ENCODE measurements around the gene DERL2. TPM values are rescaled to one million over a fixed set of nuclear protein-coding genes. Genes with fewer than 3 reads are reported as not detected.

The DERL2 gene
- total RNA-seq, 1 experiment from 2014 or later = 38.7 TPM

GRCh38 chr17:5467416-5467815 is 18.6 kb downstream of the DERL2 start:
- H4K20me1 ChIP-seq (ENCODE audit: low read length) = peaks cover 31% of the 10 kb centered on the region
- ChIA-PET CTCF (no interaction called here), POLR2A (ENCODE audit: unreplicated experiment) (no interaction called here)
- H3K79me2 ChIP-seq (ENCODE audit: low read length) = peaks cover 63% of the 10 kb centered on the region
- no peaks in the 10 kb centered on the region for H3K9me2 ChIP-seq (replicated peaks; ENCODE audit: low read length)
- no peaks in the 10 kb centered on the region for H3K9me3 ChIP-seq (ENCODE audit: low read length)
- no TSS peak for BruUV-seq (replicated peaks)
- DNase-seq (no peak), ATAC-seq (no peak)
- H2AFZ ChIP-seq (ENCODE audit: low read length) = no peak overlapping the region
- H3K4me1 ChIP-seq (ENCODE audit: insufficient read depth, low read length) = peaks cover 13% of the 10 kb centered on the region
- no peak overlapping the region for H3K27ac ChIP-seq (ENCODE audit: low read length)
- peak overlapping the region; percentile 97 for H3K4me3 ChIP-seq (ENCODE audit: low read length)
- peaks cover 6% of the 10 kb centered on the region for H3F3A ChIP-seq (ENCODE audit: low read length, unreplicated experiment)
- intact Hi-C loops (cut with micrococcal nuclease) = no loop called here
- no peaks in the 10 kb centered on the region for H3K27me3 ChIP-seq (ENCODE audit: low read length)
- no peaks in the 10 kb centered on the region for H3K36me3 ChIP-seq (ENCODE audit: low read depth, low read length)
- TF ChIP-seq EZH2 (IDR thresholded peaks at IDR 0.05; ENCODE audit: low read length, unreplicated experiment) (no peak), CTCF (conservative IDR thresholded peaks at IDR 0.05; ENCODE audit: low read depth, low read length) (no peak), EZH2phosphoT487 (IDR thresholded peaks at IDR 0.05; ENCODE audit: borderline replicate concordance, low read length) (no peak)
- H3K9ac ChIP-seq (ENCODE audit: low read length) = peak overlapping the region; percentile 98
- peak overlapping the region; percentile 84 for H3K4me2 ChIP-seq (ENCODE audit: low read length)

- intact Hi-C loops (cut with micrococcal nuclease) = no loop called here
- ChIA-PET CTCF (no interaction called here), POLR2A (ENCODE audit: unreplicated experiment) (no interaction called here)
- H3K9me3 ChIP-seq (ENCODE audit: low read length) = no peaks in the 10 kb centered on the region
- peaks cover 31% of the 10 kb centered on the region for H4K20me1 ChIP-seq (ENCODE audit: low read length)
- peaks cover 6% of the 10 kb centered on the region for H3F3A ChIP-seq (ENCODE audit: low read length, unreplicated experiment)
- H2AFZ ChIP-seq (ENCODE audit: low read length) = no peak overlapping the region
- H3K9me2 ChIP-seq (replicated peaks; ENCODE audit: low read length) = no peaks in the 10 kb centered on the region
- H3K4me3 ChIP-seq (ENCODE audit: low read length) = peak overlapping the region; percentile 97
- TF ChIP-seq EZH2 (IDR thresholded peaks at IDR 0.05; ENCODE audit: low read length, unreplicated experiment) (no peak), CTCF (conservative IDR thresholded peaks at IDR 0.05; ENCODE audit: low read depth, low read length) (no peak), EZH2phosphoT487 (IDR thresholded peaks at IDR 0.05; ENCODE audit: borderline replicate concordance, low read length) (no peak)
- peaks cover 67% of the 10 kb centered on the region for H3K79me2 ChIP-seq (ENCODE audit: low read length)
- H3K27ac ChIP-seq (ENCODE audit: low read length) = no peak overlapping the region
- H3K4me1 ChIP-seq (ENCODE audit: insufficient read depth, low read length) = peaks cover 13% of the 10 kb centered on the region
- ATAC-seq (no peak), DNase-seq (no peak)
- BruUV-seq (replicated peaks) = no TSS peak
- peak overlapping the region; percentile 84 for H3K4me2 ChIP-seq (ENCODE audit: low read length)
- H3K9ac ChIP-seq (ENCODE audit: low read length) = peak overlapping the region; percentile 98; the same call in 1 of the 2 replicates
- H3K27me3 ChIP-seq (ENCODE audit: low read length) = no peaks in the 10 kb centered on the region
- H3K36me3 ChIP-seq (ENCODE audit: low read depth, low read length) = no peaks in the 10 kb centered on the region
These were observed 19.7 kb downstream of the DERL2 start for GRCh38 chr17:5466295-5466694.

- Histone ChIP-seq H3K27ac (ENCODE audit: low read length) (no peak overlapping the region), H3K36me3 (ENCODE audit: low read depth, low read length) (no peaks in the 10 kb centered on the region), H3K9me2 (replicated peaks; ENCODE audit: low read length) (no peaks in the 10 kb centered on the region), H3K9ac (ENCODE audit: low read length) (no peak overlapping the region), H3K4me1 (ENCODE audit: insufficient read depth, low read length) (peaks cover 13% of the 10 kb centered on the region), H3F3A (ENCODE audit: low read length, unreplicated experiment) (no peaks in the 10 kb centered on the region), H2AFZ (ENCODE audit: low read length) (no peak overlapping the region), H3K4me2 (ENCODE audit: low read length) (no peak overlapping the region), H3K79me2 (ENCODE audit: low read length) (peaks cover 67% of the 10 kb centered on the region), H3K4me3 (ENCODE audit: low read length) (no peak overlapping the region), H3K9me3 (ENCODE audit: low read length) (no peaks in the 10 kb centered on the region), H4K20me1 (ENCODE audit: low read length) (peaks cover 31% of the 10 kb centered on the region), H3K27me3 (ENCODE audit: low read length) (no peaks in the 10 kb centered on the region)
- intact Hi-C loops (cut with micrococcal nuclease) = no loop called here
- no TSS peak for BruUV-seq (replicated peaks)
- ChIA-PET CTCF (no interaction called here), POLR2A (ENCODE audit: unreplicated experiment) (no interaction called here)
- DNase-seq (no peak), ATAC-seq (no peak)
- TF ChIP-seq EZH2phosphoT487 (IDR thresholded peaks at IDR 0.05; ENCODE audit: borderline replicate concordance, low read length) (no peak), EZH2 (IDR thresholded peaks at IDR 0.05; ENCODE audit: low read length, unreplicated experiment) (no peak), CTCF (conservative IDR thresholded peaks at IDR 0.05; ENCODE audit: low read depth, low read length) (no peak)
These were observed 21.1 kb downstream of the DERL2 start for GRCh38 chr17:5464717-5465507.

Measured in PC-3 (cell line).